Endothelial cell of umbilical vein (primary cell): Measurements from ENCODE around the gene PRR36.

Experiments
- CTCF ChIP-seq, 2 donors: IDR thresholded peaks; 1 replicate in 1 of 2; 2 replicates in 1 of 2; pipeline ENCODE4 v1.5.1; 2011; ENCODE audit warnings: low read length in 2 of 2, mild to moderate bottlenecking in 2 of 2, moderate library complexity in 2 of 2, control low read depth in 1 of 2, inconsistent platforms in 1 of 2, low read depth in 1 of 2; ENCODE audit not compliant: insufficient read depth in 1 of 2; ENCODE audit errors: extremely low read depth in 1 of 2
- EZH2 ChIP-seq: IDR thresholded peaks from 2 replicates; pipeline ENCODE4 v1.6.1; 2012; ENCODE audit warnings: borderline replicate concordance, low read depth, mild to moderate bottlenecking, moderate library complexity, low read length, inconsistent platforms; ENCODE audit not compliant: severe bottlenecking
- POLR2A ChIP-seq: IDR thresholded peaks from 2 replicates; pipeline ENCODE4 v1.6.1; 2012; ENCODE audit warnings: low read depth, mild to moderate bottlenecking, control low read depth, low read length
- POLR2AphosphoS5 ChIP-seq: IDR thresholded peaks from 2 replicates; pipeline ENCODE4 v1.6.1; 2012; ENCODE audit warnings: low read depth, mild to moderate bottlenecking, control low read depth, low read length, moderate library complexity; ENCODE audit not compliant: insufficient read depth
- TF ChIP-seq, protein P1 (sequence below): IDR thresholded peaks from 2 replicates; pipeline ENCODE4 v1.6.1; 2011; ENCODE audit not compliant: insufficient read depth, insufficient read length

DNA sequence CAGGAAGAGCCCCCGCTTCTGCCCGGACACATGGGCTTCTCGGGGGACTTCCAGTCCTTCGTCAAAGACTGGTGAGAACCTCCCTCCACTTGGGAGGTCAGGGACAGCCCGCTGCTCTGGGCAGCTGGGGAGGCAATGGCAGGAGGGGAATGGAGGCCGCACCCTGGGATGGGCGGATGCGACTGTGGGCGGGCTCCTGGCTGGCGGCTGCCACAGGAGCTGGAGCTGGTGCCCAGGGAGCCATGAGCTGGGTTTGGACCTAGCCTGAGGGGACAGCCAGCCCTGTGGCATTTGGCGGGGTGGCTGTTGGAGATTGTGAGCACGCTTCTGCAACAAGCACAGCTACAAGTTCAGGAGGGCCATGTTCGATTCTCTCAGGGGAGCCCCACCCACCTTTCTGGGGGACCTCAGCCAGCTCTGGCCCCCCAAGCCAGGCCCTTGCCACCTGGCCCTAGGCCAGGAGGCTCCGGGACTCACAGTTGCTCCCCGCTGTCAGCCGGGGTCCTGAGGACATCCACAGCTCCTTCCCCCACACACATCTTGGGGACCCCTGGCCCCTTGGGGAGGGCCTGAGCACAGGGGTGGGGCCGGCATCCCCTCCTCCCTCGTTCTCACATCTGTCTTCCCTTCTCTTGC, 37.4 kb upstream of the PRR36 start:
- TF ChIP-seq, protein P1, sequence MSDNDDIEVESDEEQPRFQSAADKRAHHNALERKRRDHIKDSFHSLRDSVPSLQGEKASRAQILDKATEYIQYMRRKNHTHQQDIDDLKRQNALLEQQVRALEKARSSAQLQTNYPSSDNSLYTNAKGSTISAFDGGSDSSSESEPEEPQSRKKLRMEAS: no peak
- TF ChIP-seq EZH2 (no peak), CTCF (IDR thresholded peaks at IDR 0.05; ENCODE audit: extremely low read depth in 1 of 2, insufficient read depth in 1 of 2, low read depth in 1 of 2, low read length in 2 of 2) (no peak), POLR2A (no peak), POLR2AphosphoS5 (no peak)
